Measurements from ENCODE around the gene ASS1.

ASS1 gene

GRCh38 chr9:130541533-130541932 lies 96.8 kb downstream of the ASS1 start:
- H3K4me3 ChIP-seq (ENCODE audit: low read depth, low read length), result no peak overlapping the region
- DNase-seq (ENCODE audit: low read depth), result no peak

- DNase-seq (ENCODE audit: low read depth), result no peak
- H3K4me3 ChIP-seq (ENCODE audit: low read depth, low read length), result no peak overlapping the region
Observed at GRCh38 chr9:130542038-130542437, 97.3 kb downstream of the ASS1 start.

GRCh38 chr9:130542457-130543228 lies 97.9 kb downstream of the ASS1 start:
- H3K4me3 ChIP-seq (ENCODE audit: low read depth, low read length), result no peak overlapping the region
- DNase-seq (ENCODE audit: low read depth), result no peak

GRCh38 chr9:130543368-130543767 lies 98.6 kb downstream of the ASS1 start:
- H3K4me3 ChIP-seq (ENCODE audit: low read depth, low read length), result no peak overlapping the region
- DNase-seq (ENCODE audit: low read depth), result no peak

DNA sequence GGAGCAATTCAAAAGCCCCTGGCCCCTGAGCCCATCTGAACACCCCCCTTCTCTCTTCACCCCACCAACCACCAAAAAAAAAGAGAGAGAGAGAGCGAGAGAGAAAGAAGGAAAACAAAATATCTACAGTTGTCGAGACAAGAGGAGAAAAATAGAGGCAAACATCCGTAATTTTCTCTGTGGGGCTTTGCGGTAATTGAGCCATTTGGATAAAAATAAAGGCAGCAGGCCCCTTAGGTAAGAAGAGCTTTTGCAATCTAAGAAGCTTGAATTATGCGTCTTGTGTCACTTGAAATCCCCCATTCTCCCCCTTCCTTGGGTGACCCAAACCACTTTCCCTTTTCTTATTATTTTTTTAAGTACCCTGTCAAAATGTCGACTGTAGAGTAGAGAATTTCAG lies 99.1 kb downstream of the ASS1 start:
- no peak for DNase-seq (ENCODE audit: low read depth)
- no peak overlapping the region for H3K4me3 ChIP-seq (ENCODE audit: low read depth, low read length)

DNA sequence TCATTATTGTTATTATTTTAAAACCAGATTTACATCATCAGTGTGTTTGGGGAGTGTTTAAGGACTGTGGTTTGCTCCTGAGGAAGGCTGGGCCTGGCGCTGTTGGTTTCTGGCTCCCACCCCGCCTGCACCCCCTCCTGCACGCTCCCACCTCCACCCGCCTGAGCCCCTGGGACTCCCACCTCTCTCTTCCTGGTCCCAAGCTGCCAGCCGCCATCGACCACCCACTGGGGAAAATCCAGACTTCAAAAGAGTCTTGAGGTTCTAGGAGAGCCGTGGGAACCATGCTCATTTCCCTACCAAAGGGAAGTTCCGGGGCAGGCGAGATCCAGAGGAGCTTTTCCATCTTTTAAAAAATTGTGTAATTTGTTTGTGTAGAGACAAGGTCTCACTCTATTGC lies 99.6 kb downstream of the ASS1 start:
- H3K4me3 ChIP-seq (ENCODE audit: low read depth, low read length), result no peak overlapping the region
- DNase-seq (ENCODE audit: low read depth), result no peak

DNA sequence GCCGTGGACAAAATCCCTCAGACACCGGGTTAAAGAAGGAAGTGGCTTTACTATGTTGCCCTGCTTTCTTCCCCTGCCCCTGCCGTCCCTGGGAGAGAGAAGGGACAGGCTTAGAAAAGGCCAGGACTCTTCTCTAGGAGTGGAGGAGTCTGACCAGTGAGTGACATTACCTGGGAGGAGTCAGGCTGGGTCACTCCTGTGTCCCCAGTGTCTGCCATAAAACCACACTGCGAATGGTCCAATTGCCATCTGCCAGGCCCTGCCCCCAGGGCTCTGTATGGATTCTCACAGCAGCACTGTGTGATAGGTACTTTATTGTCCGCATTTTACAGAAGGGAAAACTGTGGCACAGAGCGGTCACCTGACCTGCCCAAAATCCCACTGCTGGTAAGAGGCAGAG lies 103.3 kb downstream of the ASS1 start:
- H3K4me3 ChIP-seq (ENCODE audit: low read depth, low read length), result no peak overlapping the region
- DNase-seq (ENCODE audit: low read depth), result no peak

- no peak for DNase-seq (ENCODE audit: low read depth)
- H3K4me3 ChIP-seq (ENCODE audit: low read depth, low read length), result no peak overlapping the region
Observed at GRCh38 chr9:130549093-130549735, 104.5 kb downstream of the ASS1 start.

Data from skeletal muscle cell (primary cell).